NCI-H774 (cell line): Measurements from ENCODE around the gene MEGF11.

ENCODE experiments used
- DNase-seq: peaks from one replicate; lab custom pipeline; 2025; lab: John Stamatoyannopoulos, UW

Gene MEGF11

DNA sequence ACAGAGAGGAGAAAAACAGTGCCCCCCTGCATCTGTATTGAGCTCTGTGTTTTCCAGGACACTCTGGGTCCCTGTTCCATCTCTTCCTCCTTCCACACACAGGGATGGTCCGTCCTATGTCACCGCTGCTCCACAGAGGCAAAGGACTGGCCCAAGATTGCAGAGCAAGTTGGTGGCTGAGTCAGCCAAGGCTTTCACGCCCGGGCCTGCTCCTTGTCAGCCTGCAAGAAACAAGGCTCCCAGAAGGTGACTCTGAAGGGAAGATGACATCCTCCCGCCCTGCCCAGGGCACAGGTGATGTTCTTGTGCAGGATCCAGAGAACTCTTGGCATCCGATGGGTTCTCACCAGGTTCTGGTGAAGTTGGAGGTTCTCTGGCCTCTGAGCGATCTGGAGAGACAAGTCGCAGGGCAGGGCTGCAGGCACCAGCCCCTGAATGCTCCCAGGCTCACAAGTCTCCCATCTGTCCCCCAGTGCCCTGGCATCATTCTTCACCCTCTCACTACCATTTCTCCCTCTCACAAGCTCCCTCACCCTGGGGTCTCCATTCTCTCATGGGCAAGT lies 138.6 kb downstream of the MEGF11 start:
- DNase-seq, result no peak

DNA sequence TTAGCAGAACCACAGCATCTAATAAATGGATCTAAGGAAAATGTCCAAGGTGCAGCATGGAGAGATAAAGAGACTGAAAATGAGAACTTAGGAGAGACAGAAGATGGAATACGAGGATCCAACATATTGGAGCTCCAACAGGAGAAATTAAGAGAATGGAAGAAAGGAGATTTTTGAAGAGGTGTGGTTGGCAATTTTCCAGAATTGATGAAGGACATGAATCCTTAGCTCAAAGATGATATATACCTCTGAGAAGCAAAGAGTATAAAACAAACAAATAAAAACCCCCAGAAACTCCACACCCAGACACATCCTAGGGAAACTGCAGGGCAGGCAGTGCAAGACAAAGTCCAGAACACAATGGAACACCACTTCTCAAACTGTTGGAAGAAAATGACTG lies 141.2 kb downstream of the MEGF11 start:
- DNase-seq, result no peak

DNA sequence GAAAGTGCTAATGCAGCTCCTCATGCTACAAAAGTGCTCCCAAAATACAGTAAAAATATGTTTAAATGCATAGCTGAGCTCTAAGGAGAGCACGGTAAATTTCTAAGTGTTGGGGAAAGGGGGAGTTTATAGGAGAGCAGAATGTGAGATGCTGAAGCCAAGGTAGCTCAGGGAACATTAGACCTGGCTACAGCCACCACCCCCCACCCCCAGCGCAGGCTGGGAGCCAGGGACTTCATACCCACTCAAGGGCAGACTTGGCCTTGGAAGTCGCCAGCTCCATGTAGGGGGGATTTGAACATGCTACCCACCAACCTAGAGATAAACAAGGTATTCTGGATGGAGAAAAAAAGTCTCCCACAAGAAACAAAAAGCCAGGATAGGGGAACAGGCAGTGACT lies 142.2 kb downstream of the MEGF11 start:
- no peak for DNase-seq

- DNase-seq, result no peak
These were observed 142.7 kb downstream of the MEGF11 start for GRCh38 chr15:66110864-66111263.

DNA sequence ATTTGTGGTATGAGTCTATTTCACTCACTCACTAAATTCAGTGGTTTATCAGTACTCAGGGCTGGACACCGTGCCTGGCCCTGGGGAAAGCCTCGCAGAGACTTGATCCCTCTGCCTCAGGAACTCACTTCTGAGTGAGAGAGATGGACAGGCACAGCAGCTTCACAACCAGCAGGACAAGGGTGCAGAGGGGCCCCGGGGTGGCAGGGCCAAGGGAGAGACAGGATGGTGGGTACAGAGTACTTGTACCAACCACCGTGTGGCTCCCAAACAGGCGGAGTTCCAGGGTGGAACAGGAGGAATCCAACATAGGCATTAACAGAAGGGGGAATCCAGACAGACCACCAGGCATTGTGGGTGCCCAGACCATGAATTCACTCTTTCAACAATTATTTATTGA lies 143.7 kb downstream of the MEGF11 start:
- no peak for DNase-seq

DNA sequence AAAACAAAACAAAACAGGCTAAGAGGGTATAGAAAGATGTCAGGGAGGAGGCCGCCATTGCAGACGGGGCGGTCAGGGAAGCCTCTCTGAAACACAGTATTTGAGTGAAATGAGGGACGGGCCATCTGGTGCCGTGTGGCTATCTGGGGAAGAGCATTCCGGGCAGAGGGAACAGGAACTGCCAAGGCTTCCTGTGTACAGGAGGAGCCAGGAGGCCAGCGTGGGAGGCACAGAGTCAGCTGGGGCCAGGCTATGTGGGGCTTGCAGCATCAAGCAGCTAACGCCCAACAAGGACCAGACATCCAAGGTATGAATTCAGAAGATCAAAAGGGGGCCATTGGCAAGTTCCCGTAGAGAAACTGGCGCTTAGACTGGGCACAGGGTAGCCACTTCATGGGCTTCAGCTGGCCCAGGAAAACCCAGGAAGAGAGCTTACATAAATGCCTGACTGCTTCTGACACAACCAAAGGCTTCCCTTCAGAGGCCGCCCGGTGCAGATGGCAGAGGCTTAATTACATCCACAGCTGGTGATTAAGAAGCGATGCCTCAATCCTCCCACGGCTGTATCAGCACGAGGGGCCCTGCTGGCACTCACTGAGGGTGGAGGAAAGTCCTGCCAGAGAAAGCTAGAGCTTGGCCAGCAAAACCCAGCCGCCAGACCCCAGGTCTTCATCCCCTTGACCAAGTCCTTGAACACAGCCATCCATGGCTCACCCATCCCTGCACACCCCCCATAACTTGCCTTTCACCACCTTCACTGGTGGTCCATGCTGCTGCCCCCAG lies 144.9 kb downstream of the MEGF11 start:
- no peak for DNase-seq

DNA sequence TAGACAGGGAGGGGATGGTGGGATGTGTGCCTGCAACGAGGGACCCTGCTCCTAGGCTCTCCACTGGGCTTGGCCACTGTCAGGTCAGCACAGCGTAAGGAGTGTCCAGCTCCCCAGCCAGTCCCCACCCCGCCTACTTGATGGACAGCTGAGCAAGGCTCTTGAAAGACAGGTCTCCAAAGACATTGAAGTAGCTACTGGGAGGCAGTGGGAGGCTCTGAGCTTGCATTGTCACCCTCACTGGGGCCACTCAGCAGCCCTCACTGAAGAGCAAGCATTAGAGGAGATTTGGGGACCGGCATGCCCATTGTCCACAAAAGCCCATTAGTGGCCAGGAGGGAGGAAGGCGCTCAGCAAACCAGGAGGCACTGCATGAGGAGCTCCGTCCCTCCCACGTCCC lies 146.5 kb downstream of the MEGF11 start:
- DNase-seq, result no peak

DNA sequence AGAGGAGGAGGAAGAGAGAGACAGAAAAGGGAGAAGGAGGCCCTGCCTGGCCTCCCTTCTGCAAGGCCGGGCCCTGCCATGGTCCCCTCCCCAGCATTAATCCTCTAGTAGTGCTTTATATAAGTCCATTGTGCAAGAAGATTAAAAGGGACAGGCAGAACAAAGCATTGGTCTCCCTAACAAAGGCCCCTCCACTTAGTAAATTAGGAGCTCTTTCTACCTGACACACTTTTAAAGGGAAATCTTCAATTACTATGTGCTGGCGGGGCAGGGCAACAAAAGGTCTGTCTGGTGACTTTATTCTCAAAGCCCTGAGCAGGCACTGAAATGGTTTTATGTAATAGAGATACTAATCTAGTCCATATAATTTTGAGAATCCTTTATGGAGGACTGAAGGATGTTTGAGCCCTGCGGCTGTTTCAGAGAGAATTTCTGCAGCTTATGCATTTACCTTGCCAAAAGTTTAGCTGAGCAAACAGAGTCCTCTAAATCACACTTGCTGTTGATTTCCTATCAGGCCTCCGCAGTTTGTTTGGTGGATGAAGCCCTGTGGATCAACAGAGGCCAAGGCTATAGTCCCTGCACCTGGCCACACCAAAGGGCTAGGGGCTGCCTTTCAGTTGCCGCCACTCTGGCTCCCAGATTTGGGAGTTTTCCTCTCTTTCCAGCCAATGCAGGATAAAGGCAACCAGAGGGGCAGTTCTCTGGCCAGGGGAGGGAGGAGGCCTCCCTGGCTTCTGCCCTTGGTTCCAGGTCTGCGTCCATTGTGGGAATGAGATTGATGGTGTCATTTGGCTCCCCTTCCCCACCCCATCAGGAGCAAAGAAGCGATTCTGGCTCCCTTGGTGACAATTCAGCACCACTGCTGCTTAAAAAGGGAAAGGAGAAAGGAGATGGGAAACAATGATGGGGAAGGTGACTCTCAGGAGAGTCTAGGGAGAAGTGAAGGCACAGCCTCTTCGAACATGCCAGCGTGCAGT lies 148.0 kb downstream of the MEGF11 start:
- no peak for DNase-seq

GRCh38 chr15:66103293-66103590 lies 150.3 kb downstream of the MEGF11 start:
- no peak for DNase-seq

DNA sequence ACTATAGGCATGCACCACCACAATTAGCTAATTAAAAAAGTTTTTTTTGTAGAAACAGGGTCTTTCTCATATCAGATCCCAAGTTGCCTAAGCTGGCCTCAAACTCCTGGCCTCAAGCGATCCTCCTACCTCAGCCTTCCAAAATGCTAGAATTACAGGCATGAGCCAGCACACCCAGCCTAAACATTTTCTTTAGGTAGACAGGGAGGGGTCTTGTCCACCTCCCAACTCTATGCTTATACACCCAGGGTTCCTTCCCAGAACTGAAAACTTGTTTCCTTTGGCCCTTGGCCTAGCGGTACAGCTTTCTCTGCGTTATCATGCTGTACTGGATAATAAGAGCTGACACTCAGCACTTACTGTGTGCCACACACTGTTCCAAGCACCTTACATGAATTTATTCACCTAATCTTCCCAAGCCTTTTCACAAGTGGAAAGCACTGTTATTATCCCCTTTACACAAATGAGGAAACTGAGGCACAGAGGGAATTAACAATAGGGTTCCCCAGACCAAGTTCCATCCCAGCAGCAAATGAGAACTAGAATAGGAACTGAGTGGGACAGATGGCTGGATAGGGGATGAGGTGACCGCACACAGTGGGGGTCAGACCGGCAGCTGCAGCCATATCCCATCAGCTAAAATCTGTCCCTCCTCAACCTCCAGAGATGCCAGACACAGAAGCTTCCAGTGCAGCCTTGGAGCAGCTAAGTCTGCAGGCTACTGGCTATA lies 150.8 kb downstream of the MEGF11 start:
- DNase-seq, result no peak

- no peak for DNase-seq
These were observed 151.7 kb downstream of the MEGF11 start for GRCh38 chr15:66101715-66102395.

GRCh38 chr15:66100761-66101160 lies 152.8 kb downstream of the MEGF11 start:
- no peak for DNase-seq

DNA sequence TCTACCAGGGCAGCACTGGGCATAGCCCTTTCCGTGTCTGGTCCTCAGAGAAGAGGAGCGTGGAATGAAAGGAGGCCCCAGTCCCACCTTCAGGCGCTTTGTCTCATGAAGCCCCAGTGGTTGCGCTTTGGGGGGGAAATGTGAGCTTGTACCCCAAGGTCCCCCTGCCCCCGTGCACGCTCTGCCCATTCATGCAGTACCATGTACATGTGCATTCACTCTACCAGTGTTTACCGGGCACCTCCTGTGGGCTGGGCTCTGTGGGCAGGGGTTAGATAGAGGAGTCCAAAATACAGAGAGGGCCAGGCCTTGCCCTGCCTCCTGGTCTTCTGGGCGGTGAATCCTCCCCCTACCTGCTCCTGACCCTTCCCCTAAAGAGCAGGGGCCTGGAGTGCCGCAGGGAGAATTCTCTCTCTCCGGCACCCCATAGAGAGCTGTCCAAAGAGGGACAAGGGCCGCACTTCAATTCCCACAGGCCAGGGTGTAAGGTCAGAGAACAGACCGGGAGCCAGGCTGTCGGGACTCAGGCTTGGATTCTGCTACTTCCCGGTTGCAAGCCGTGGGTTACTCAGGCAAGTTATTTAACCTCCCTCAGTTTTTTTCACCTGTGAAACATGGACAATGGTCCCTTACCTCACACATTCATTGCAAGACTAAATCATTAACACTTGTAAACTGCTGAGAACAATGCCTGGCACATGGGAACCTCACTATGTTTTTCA lies 153.4 kb downstream of the MEGF11 start:
- no peak for DNase-seq

GRCh38 chr15:66098022-66098363 lies 155.6 kb downstream of the MEGF11 start:
- DNase-seq, result no peak

DNA sequence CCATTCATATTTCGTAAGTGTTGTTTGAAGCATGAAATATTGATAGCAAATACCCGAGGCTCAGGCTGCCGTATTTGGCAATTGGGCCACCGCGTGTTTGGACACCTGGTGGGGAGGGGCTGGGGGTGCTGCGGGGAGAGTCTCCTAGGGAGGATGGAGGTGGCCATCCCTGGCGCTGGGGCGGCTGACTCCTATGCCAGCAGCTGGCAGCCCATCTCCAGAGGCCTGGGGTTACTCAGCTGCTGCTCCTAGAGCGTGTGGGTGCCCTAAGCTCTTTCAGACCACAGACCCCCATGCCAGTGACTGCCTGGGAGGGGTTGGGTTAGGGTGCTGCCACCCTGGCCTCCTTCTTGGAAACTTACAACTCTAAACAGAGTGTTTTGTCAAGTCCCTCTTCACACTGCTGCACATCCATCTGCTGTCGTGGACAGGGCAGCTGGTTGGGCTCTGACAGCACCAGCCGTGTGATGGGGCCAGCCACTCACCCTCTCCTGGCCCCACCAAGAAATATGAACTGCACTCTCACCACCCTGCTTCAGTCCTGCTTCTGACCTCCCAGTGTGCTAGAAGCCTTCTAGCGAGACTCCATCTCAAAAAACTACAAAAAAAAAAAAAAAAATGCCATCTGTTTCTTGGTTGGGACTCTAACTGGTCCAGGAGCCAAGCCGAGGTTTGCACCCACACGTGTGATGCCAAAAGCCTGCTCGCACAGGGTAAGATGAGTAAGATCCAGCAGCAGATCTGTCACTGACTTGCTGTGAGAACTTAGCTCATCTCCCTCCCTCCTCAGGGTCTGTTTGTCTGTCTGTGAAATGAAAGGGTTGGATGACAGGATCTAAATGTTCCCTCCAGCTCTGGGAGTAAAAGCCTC lies 156.2 kb downstream of the MEGF11 start:
- no peak for DNase-seq

- no peak for DNase-seq
These were observed 156.9 kb downstream of the MEGF11 start for GRCh38 chr15:66096688-66097058.

- no peak for DNase-seq
These were observed 157.5 kb downstream of the MEGF11 start for GRCh38 chr15:66095871-66096687.

DNA sequence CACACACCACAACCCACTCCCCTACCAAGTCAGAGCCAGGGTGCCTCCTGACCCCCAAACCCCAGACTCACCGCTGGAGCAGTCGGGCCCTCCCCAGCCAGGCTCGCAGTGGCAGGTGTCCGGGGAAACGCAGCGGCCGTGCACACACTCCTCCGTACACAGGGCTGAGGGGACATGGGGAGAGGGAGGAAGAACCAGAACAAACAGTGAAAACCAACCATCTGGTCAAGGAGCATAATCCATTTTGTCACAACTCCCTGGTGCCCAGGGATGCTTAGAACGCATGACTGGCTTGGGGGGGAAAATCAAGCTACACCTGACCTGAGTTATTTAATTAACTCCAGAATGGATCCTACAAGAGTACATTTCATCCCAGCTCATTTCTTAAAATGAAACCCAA lies 159.2 kb downstream of the MEGF11 start:
- DNase-seq, result no peak
